Right ventricle myocardium inferior (tissue), 1 donor: ENCODE data around the gene TAAR6. TPM values are rescaled to one million over a fixed set of nuclear protein-coding genes. Genes with fewer than 3 reads are reported as not detected.
"Not testable (repeated sequence)": the region's sequence is repeated elsewhere in the genome, so short reads cannot be mapped to it uniquely, and the experiment has no call there.

ENCODE experiments used
- ATAC-seq: fragments of 200-7000 bp; cut with Tn5 transposase; one replicate; pipeline ENCODE4 v1.9.1; 2020; ENCODE audit warnings: mild to moderate bottlenecking, moderate library complexity
- DNase-seq: peaks from one replicate; pipeline ENCODE4 v3.0.0; 2021; ENCODE audit errors: missing footprints
- intact Hi-C: fragments of 100-400 bp; cut with DNase I; formaldehyde crosslinking; loops from one replicate; pipeline ENCODE4 v1.11.0; 2022
- long read RNA-seq: library from polyadenylated mRNA; unstranded; transcript quantifications from one replicate; pipeline ENCODE4 v2.0.0, GENCODE V29; 2021
- total RNA-seq: library from RNA; stranded (reverse); fragmentation: NEBNext Ultra II Directional; extraction: Animal tissue kit (Norgen Biotek cat#: 25700); gene quantifications from one replicate; pipeline ENCODE4 v1.2.1, GENCODE V29; 2021
- donor health status: DM: no; HTN: yes; CAD: no; lungs with severe emphysema.

The TAAR6 gene
- total RNA-seq: not detected
- long read RNA-seq: 0 reads

DNA sequence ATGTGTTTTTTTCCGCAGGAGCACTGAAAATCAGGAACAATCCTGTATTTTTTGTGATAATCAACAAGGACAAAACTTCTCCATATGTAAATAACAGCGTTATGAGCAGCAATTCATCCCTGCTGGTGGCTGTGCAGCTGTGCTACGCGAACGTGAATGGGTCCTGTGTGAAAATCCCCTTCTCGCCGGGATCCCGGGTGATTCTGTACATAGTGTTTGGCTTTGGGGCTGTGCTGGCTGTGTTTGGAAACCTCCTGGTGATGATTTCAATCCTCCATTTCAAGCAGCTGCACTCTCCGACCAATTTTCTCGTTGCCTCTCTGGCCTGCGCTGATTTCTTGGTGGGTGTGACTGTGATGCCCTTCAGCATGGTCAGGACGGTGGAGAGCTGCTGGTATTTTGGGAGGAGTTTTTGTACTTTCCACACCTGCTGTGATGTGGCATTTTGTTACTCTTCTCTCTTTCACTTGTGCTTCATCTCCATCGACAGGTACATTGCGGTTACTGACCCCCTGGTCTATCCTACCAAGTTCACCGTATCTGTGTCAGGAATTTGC is at the start of gene TAAR6:
TSS of gene TAAR6 (plus strand) at position 102 of the 557 bp plus-strand sequence. CDS start at position 102, 0 bp downstream.
- no peak for ATAC-seq
- intact Hi-C loops: no loop called here

GRCh38 chr6:132520953-132521352 is 49.2 kb upstream of the TAAR6 start:
- intact Hi-C loops: no loop called here
- ATAC-seq (no peak), DNase-seq (no peak)

More for the DNA sequence above, at the start of gene TAAR6:
- DNase-seq: no peak

DNA sequence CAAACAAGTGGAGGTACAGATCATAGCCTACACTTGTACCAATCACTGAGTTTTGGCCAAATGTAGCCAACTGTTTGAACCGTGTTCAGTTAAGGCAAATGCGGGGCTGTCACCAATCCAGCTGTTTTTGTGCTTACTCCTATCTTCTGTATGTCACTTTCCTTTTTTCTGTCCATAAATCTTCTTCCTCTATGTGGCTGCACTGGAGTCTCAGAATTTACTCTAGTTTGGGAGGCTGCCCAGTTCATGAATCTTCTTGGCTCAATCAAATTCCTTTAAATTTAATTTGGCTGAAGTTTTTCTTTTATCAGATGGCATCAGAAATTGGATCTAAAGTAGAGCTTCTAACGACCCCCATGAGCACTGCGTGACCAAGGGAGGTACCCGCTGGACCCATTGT is 45.5 kb upstream of the TAAR6 start:
- intact Hi-C loops: no loop called here
- no peak for DNase-seq
- ATAC-seq: no peak

- DNase-seq (no peak), ATAC-seq (no peak)
- intact Hi-C loops: no loop called here
Measured at GRCh38 chr6:132525866-132526265, 44.3 kb upstream of the TAAR6 start.

- DNase-seq: no peak
- ATAC-seq: no peak
- intact Hi-C loops: no loop called here
Measured at GRCh38 chr6:132526461-132526860, 43.7 kb upstream of the TAAR6 start.

DNA sequence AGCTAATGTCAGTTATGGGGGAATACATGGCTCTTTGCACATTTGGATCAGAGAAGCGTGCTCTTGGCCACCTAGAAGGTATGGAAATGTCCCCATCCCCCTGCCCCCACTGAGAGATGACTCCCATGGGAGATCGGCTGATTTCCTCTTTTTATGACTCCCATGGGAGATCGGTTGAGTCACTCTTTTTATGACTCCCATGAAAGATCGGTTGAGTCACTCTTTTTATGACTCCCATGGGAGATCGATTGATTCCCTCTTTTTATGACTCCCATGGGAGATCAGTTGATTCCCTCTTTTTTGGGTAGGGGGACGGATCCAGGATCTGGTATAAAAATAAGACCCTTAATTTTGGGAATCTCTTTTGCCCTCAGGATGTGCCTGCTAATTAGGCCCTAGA is 42.3 kb upstream of the TAAR6 start:
- DNase-seq (peak; percentile 28), ATAC-seq (no peak)
- intact Hi-C loops: no loop called here

GRCh38 chr6:132530293-132530974 is 39.7 kb upstream of the TAAR6 start:
- DNase-seq (no peak), ATAC-seq (peak; percentile 62)
- intact Hi-C loops: no loop called here

DNA sequence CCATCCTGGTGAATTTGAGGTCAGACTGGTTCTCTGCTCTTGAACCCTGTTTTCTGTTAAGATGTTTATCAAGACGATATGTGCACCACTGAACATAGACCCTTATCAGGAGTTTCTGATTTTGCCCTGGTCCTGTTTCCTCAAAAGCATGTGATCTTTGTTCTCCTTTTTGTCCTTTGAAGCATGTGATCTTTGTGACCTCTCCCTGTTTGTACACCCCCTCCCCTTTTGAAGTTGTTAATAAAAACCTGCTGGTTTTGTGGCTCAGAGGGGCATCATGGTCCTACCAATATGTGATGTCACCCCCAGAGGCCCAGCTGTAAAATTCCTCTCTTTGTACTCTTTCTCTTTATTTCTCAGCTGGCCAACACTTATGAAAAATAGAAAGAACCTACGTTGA is 35.6 kb upstream of the TAAR6 start:
- DNase-seq, intact Hi-C loops: not testable (repeated sequence)

DNA sequence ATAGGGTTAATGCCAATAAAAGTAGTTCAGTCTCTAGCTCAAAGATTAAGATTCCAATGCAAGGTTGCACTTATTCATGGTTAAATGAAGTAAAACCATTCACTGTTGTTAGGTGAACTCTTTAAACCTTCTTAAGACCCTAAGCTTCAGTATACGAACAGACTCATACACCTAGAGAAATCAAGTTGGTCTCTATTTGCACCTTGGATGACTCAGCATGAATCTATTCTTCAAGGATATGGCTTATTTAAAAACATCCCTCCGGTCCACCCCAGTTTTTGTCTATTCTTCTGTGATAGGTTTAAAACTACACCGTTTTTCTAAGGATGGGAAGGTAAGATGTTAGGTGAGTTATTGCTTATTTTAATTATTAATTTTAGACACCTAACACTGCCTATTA is 33.0 kb upstream of the TAAR6 start:
- ATAC-seq: no peak
- intact Hi-C loops: no loop called here
- DNase-seq: no peak

More for the DNA sequence above, 35.6 kb upstream of the TAAR6 start:
- ATAC-seq: not testable (repeated sequence)

DNA sequence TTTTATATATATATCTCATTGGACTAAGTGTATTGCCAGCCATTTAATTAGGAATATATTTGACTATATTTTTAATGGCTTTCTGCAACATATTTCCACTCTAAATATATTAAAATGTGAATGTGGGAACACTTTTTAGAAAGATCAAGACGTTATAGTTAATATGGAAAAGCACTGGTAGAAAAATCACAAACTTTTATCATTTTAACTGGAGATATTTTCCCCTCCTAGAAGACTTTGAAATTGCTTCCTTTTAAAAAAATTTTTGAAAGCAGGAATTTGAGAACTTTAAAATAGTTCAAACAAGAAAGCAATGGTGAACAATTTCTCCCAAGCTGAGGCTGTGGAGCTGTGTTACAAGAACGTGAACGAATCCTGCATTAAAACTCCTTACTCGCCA is 32.1 kb upstream of the TAAR6 start, which contains the start of gene TAAR9:
TSS of gene TAAR9 (plus strand) at position 301 of the 400 bp plus-strand sequence. CDS start at position 314, 13 bp downstream.
- intact Hi-C loops: no loop called here
- ATAC-seq: no peak
- DNase-seq: no peak

DNA sequence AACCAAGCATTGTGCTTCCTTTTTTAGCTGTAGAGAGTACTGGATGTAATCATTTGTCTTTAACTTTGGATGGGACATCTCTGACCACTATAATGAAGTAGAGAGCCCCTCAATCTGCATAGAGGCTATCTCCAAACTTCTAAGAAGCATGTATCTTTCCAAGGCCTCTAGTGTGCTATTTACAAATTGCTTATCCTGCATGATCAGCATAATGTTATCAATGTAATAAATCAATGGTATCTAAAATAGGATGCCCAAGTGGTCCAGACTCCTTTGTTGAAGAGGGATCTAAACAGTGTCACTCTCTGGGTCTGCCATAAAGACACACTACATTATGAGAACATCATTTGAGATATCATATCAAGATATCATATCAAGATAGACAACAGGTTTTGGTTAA is 25.3 kb upstream of the TAAR6 start:
- intact Hi-C loops: no loop called here
- DNase-seq (no peak), ATAC-seq (no peak)

DNA sequence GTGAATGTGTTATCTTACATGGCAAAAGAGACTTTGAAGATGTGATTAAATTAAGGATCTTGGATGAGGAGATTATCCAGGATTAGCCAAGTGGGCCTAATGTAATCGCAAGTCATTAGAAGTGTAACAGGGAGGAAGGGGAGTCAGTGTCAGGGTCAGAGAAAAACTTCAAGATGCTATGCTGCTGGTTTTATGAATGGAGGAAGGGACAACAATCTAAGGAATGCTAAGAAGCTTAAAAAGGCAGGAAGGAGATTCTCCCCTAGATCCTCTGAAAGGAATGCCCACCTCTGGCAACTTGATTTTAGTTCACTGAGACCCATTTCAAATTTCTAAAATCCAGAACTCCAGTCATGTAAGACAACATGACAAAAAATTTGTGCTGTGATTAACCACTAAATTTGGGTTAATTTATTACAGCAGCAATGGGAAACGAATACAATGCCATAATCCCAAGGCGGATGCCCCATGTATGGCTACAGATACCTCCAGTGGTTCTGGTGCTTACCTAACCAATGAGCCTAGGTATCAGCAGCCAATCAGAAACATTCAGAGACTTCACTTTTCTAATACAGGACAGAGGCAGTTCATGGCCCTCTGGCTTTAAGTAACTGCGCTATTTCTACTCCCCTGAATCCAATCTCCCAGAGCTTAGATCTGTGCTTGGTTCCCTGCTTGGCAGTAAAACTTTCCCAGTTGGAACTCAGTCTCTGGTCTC is 21.2 kb upstream of the TAAR6 start:
- no peak for ATAC-seq
- DNase-seq: no peak
- intact Hi-C loops: no loop called here

DNA sequence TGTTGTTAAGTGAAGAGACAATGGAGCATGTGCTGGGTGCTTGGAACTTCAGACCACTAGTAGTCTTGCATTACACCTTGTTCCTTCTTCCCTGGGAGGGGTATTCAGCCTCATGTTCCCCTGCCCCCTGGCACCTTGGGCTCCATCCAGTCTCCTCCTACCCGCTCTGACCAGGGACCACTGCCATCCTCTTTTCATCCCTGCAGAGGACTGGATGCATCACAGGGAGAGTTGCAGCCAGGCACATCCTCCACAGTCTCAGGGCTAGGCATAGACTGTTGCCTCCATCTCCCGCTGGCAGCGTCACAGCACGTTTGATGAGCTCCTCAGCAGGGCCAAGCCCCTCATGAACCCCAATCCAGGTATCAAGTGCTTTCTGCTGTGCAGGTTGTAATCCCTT is 18.9 kb upstream of the TAAR6 start:
- ATAC-seq (no peak), DNase-seq (no peak)
- intact Hi-C loops: no loop called here

DNA sequence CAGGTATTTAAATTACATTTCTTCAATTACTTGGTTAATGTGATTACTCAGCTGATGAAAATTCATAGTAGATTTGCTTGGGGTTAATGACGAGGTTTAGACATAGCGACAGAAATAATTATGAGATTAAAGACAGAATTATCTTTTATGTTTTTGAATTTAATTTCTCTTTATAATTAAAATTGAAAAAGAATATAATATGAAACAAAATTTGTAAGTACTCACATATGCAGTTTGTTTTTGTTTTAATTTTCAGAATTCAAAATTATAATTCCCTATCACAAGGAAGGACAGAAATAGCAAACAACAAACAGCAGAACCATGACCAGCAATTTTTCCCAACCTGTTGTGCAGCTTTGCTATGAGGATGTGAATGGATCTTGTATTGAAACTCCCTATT is 17.8 kb upstream of the TAAR6 start, which contains the start of gene TAAR8:
TSS of gene TAAR8 (plus strand) at position 301 of the 400 bp plus-strand sequence. CDS start at position 322, 21 bp downstream.
- DNase-seq: no peak
- intact Hi-C loops: no loop called here
- no peak for ATAC-seq

DNA sequence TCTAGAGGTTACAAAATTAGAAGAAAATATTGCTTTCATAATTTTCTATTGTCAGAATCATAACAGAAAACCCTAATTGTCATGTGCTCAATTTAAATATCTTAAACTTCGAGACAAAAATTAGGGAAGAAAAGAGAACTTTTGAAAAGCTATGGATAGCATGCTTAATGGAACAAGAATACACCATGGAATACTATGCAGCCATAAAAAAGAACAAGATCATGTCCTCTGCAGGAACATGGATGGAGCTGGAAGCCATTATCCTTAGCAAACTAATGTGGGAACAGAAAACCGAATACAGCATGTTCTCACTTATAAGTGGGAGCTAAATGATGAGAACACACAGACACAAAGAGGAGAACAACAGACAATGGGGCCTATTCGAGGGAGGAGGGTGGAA is 10.0 kb upstream of the TAAR6 start:
- ATAC-seq, intact Hi-C loops, DNase-seq: not testable (repeated sequence)

DNA sequence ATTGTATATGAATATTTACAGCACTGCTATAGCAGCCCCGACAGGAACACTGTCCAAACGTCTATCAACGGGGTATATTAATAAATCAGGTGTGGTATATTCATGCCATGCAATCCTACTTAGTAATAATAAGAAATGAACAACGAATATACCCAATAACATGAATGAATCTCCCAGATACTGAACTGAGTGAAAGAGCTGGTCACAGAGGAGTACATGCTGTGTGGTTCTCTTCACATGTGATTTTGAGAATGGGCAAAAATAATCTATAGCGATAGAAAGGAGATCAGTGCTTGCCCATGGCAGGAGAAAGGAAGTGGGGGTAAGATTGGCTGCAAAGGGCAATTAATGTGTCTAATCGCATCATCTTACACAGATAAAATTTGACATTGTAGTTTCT is 3.7 kb upstream of the TAAR6 start:
- ATAC-seq (no peak), DNase-seq (no peak)
- intact Hi-C loops: no loop called here

GRCh38 chr6:132567566-132567965 is 2.6 kb upstream of the TAAR6 start:
- intact Hi-C loops: no loop called here
- no peak for DNase-seq
- ATAC-seq: no peak

DNA sequence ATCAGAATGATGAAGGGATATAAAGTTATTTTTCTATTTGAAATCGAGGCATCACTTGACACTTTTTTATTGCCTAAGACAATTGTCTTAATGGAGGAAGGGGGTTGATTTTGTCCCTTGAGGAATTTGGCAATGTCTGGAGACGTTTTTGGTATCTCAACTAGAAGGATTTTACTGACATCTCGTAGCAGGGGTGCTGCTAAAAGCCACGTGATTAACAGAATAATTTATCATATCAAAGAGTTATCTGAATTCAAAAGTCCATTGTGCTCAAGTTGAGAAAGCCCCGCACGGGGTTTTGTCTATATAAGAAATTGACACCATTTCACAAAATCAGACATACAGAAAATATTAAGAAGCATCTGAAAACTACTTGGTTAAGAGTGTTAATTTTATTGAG is 1.5 kb upstream of the TAAR6 start:
- intact Hi-C loops: no loop called here
- no peak for ATAC-seq
- DNase-seq: no peak

DNA sequence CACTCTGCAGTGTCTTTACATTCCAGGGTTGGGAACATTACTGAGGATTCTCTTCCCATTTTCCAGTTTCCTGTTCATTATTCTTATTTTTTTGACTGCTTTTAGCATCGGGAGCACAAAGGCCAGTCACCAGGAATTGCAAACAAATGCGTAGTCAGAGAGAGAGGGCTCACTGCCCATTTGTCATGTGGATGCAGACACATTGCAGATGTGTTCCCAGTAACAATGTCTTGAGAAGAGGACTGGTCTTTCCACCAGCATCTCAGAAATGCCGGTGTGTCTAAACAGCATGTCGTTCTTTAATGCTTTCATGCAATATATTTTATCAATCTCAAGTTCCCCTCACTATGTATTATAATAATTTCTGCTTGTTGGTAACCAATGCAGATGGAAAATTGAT is 952 bp upstream of the TAAR6 start:
- no peak for ATAC-seq
- intact Hi-C loops: no loop called here
- DNase-seq: no peak

GRCh38 chr6:132571774-132572173 is 1.7 kb downstream of the TAAR6 start:
- intact Hi-C loops: no loop called here
- ATAC-seq: no peak

More at GRCh38 chr6:132571774-132572173, 1.7 kb downstream of the TAAR6 start:
- no peak for DNase-seq
